ENCODE measurements around the gene CLK3. TPM values are rescaled to one million over a fixed set of nuclear protein-coding genes. Genes with fewer than 3 reads are reported as not detected.

The CLK3 gene
- polyA plus RNA-seq, 12 donors, result 36.9 to 72.4 (median 45.4) TPM; not detected in 1

DNA sequence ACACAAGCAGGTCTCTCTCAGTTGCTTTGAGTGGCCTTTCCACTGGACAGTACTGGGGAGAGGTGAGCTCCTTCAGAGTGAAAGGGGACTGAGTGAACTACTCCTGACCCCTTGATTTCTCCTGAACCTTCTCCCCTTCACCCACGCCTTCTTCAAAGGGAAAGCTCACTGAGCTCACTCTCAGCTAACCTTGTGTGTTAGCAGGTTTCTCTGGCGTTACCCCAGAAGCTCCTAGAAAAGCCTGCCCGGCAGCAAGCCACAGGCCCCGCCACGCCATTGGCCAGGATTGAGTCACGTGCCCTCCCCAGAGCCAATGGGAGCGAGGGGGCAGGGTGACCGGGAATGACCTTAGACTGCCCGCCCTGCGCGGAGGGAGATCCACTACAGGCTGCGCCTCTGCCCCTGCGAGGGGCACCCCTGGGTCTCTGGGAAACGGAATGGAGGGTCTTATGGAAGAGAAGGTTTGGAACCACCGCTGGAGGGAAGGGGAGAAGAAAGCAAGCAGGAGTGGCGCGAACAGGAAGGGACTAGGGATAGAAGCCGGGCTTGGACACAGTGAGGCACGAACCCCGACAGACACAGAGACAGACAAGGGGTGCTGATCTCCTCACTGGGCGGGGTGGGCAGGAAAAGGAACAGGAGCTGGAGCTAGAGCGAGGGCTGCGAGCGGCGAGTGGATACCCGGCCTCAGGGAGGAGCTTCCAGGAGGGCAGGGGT, 17.4 kb upstream of the CLK3 start:
- DNase-seq, result peak; percentile 93

DNA sequence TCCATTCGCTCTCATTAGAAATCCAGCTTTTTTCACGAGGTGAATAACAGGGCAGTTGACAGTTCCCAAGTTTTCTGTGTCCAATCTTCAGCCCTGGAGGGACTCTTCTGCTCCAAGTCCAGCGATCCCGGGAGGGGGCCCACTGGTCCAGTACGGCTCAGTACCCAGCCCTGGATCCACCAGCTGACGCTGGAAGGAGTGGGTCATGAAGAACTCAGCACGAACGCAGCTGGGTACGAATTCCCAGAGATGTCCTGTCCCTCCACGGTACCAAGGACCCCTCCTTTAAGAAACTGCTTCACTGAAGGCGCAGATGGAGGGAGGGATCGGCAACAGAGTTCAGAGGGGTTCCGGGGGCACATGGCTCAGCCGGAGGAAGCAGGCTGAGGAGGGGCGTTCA, 16.5 kb upstream of the CLK3 start:
- no peak for DNase-seq

DNA sequence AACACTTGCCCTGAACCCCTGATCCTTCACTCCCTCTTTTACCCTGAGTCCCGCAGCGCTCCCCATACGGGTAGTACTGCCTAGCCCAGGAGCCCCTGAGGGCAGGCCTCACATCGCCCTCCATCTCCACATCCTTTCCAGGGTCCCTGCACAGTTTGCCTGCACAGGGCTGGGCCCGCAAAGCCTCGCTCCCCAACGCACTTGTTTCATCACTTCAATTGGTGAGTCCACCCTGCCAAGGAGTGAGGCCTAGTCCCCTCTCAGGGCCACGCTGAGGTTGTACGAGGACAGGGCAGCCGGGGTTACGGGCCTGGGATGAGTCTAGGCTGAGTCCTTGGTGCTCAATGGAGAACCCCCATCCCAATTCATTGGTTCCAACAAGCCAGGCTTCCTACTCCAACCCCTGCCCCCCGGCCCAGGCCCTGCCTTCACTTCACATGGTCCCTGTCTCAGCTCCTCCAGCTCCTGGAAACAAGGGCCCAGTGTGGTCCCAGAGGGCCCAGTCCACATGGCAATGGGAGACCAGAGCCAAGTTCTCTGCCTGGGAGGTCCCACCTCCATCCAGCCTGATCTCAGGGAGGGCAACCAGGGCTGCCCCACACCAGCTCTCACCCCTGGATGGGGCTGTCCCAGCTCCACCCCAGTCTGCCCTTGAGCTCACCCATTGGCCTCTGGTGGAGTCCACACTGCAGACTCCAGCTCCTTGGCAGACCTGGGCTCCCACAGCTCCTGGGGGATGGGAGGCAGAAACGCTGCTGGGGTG, 12.4 kb upstream of the CLK3 start:
- no peak for DNase-seq

DNA sequence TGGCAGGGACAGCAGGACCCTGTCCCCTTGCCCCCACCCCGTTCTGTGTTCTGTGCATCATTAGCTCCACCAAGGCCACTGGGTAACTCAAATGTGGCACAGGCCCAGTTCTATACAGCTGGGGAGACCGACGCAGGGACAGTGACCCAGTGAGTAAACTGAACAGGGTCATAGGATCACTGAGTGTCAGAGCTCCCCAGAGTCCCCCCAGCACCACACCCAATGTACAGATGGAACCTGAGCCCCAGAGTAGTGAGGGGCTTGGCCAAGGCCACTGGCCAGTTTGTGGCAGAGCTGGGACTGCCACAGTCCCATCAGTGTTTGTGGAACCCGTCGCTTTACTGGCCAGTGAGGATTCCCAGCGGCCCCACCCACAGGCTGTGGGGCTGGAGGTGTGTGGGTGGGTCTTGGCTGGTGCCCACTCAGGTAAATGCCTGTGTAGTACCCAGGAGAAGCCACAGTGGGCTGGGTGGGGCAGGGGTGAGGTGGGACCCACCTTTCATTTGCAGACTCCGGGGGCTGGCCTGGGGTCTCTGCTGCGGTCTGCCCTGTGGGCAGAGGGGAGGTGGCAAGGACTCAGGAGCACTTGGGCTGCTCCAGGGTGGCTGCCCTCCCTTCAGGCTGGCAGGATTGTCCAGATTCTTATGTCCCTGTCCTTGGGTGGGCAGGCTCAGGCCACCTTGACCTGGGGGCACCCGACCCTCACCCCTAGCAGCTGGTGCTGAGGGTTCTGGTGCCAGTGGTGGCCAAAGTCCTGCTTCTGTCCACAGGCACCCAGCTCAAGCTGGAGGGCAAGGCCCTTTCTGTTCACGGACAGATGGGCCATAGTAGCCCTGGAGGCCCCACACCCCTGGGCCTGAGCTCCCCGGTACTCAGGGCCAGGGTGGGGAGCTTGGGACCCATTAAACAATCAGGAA, 11.6 kb upstream of the CLK3 start:
- no peak for DNase-seq

DNA sequence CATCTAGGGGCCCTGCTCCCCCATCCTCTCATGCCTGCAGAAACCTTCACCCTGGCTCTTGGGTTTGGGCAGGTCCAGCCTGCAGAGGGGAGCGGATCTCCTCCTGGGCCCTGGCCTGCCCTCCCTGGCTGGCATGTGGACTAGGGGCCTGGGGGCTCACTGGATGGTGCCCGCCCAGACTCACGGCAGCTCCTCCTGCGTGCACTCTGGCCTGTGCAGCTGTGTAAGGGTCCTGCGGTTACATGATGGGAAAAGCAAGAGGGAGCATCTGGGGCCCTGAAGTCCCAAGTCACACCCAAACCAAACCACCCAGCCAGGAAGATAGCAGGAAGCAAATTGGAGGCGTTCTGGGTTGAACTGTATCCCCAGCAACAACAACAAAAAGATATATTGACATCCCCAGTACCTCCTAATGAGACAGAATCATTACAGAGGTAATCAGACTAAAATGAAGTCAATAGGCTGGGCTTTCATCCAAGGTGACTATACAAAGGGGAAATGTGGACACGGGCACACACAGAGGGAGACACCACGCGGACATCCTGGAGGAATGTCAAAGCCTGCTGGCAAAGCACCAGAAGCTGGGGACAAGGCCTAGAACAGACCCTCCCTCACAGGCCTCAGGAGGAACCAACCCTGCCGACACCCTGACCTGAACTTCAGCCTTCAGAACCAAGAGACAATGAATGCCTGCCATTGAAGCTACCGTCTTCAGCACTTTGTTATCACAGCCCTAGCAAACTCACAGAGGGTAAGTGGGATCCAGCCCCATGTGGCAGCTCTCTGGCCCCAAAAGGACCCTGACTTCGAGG, 10.4 kb upstream of the CLK3 start:
- DNase-seq, result no peak

DNA sequence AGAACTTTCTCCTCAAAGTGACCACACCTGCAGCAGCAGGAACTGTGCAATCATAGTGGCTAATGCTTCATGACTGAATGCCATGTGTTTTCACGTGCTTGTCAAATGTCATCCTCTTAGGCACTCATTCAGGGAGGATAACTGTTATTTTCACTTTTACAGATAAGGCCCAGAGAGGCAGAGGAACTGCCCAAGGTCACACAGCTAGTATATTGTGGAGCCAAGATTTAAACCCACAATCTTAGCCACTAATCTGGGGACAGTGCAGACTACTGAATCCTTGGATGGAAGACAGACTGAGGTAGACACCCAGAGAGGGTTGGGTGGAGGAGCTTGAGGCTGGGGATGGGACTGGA, 9.9 kb upstream of the CLK3 start:
- DNase-seq, result no peak

DNA sequence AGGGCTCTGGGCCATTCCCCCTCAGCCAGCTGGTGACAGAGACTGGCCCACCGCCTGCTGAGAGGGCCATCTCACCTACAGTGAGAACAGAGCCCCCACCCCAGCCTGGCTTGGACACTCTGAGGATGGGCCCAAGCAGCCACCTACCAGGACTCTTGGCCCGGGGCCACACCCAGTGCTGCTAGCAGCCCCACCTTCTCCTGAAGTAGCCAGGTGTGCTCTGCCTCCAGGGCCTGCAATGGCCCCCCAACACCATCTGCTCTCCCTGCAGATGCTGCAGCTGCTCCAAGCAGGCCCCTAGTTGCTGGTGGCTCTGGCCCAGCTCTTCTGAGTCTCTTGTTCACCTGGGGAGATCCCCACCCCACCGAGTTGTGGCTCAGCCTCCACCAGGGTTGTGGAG, 6.8 kb upstream of the CLK3 start:
- no peak for DNase-seq

DNA sequence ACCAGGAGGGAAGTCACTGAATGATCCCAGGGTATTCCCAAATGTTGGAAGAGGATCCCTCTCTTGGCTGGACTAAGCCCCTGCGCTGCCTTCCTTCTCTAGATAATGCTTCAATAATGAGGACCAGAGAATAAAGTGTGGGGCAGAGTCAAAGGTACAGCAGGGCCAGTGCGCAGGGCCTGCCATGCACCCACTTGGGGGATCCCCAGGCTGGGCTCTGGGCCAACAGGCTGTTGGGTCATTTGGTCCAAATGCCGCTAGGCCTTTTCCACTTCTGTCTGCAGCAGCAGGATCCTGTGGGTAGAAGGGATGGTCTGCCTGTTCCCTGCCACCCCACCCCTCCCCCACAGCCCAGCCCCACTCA, 5.7 kb upstream of the CLK3 start:
- no peak for DNase-seq

DNA sequence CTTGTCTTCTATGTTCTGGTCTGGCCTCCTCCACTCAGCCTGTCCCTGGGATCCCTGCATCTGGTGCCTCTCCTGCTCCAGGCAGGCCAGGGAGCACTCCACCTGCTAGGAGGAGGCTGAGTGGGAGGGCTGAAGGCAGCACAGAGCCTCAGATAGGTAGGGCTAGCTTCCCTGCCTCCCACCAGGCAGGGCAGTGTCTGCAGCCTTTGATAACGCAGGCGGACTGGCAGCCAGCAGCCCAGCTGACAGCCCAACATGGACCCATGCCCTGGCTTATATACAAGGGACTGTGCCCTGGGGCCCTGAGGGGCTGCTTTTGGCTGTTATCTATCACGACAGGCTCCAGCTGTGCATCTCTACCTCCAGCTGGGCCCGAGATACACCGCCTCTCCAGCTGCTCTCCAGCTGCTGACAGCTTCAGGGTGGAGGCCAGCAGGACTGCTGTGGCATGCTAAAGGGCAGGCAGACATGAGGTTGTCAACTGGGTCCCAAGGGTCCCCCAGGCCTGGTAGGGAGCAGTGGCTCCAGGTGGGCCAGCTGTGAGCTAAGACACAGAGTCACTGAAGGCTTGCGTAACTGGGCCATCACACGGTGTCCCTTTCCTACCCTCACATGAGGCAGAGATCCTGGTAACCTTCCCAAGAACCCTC, 5.2 kb upstream of the CLK3 start:
- no peak for DNase-seq

DNA sequence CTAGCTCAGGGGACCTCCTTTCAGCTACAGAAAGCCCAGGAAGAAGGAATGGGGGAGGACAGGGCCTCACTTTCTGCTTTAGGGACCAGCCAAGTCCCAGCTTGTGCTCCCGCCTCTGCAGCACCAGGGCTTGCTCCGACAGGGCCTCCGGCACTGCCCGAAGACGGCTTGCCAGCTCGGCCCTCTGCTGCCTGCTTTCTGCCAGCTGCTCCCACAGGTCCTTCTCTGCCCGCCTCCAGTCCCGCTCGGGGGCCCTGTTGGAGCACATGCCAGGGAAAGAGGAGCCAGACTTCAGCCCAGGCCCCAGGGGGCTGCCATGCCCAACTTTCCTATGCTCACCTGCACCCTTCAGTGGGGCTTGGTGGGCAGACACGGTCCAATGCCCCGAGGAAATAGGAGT, 4.3 kb upstream of the CLK3 start:
- DNase-seq, result no peak

DNA sequence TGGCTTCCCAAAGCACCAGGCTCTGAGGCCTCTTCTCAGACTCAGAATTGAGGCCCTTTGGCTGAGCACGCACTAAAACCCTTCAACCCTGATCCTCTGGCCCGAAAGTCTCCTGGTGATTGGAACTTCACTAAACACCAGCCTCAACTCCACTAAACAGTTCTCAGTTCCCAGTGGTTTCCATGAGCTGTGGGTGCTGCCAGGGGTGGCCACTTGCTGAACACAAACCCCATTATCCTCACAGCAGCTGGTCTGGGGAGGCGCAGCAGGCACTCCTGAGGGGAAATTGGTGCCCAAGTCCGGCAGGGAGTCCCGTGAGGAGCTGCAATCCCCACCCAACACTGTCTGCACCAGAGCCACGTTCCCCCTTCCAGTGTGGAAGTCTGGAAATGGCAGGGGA, 3.8 kb upstream of the CLK3 start:
- no peak for DNase-seq

DNA sequence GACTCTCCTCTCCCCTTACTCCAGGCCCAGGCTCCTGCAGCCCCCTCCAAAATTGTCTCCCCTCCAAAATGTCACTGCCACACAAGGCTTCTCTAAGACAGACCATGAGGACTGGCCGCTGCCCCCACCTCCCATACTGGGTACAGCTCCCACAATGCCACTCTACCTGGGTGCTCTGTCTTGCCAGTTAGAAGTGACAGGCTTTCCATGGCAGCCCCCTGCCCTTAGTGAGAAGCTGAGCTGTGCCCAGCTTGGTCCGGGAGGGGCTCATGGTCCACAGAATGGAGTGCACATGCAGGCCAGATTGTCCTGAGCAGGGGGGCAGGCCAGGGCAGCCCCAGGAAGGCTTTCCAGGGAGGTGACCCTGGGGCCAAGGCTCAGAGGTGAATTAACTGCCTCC, 3.0 kb upstream of the CLK3 start:
- no peak for DNase-seq

DNA sequence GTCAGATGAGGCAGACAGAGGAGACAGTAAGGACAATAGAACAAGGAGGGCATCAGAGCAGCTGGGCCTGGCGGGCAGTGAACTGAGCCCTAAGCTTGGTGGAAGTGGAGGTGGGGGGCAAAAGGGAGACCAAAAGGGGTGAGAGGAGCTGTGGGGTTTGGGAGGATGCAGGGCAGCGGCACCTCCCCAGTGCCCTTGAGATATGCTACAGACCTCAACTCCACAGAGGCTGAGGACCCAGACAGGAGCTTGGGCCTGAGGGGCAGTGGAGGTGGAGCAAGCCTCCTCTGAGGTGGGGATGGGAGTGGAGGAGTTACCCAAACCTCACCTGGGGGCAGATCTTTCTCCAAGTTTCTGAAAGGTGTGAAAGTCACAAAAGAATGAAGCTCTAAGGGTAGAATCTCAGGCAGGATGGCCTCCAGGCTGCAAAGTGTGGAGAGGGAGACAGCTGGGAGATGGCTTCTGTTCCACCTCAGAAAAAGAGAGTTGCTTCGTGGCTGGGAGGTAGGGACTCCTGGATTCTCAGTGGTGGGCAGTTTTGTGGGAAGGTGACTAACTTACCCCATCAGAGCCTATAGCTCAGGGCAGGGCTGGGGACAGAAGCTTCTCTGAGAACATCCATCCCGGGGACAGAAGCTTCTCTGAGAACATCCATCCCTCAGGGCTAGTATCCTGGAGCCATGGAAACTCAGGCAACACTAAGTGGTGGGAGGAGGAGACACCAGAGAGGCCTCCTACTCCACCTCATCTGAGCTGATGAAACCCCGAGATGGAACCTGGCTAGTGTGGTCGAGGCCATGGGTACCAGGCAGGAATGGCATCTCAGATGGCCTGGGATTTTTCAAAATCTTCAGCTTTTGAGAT, 2.3 kb upstream of the CLK3 start:
- DNase-seq, result no peak

DNA sequence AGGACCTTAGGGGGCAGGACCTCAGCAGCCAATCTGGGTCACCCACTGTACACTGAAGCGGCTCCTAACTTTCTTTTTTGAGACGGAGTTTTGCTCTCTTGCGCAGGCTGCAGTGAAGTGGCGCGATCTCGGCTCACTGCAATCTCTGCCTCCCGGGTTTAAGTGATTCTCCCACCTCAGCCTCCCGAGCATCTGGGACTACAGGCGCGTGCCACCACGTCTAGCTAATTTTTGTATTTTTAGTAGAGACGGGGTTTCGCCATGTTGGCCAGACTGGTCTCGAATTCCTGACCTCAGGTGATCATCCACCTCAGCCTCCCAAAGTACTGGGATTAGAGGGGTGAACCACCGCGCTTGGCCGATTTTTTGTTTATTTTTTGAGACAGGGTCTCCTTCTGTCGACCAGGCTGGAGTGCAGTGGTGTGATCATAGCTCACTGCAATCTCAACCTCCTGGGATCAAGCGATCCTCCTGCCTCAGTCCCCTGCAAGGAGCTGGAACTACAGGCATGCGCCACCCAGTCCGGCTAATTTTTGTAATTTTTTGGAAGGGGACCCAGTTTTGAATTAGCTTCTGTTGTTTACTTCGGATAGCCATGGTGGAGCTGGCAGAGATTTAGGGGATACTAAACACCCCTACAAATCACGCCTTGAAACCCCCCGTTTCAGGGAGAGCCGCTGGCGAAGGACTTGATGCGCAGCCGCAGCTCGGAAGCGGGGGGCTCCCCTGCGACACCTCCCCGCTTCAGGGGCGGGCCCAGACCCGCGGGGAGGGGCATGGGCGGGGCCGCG, 1.5 kb upstream of the CLK3 start:
- no peak for DNase-seq

DNA sequence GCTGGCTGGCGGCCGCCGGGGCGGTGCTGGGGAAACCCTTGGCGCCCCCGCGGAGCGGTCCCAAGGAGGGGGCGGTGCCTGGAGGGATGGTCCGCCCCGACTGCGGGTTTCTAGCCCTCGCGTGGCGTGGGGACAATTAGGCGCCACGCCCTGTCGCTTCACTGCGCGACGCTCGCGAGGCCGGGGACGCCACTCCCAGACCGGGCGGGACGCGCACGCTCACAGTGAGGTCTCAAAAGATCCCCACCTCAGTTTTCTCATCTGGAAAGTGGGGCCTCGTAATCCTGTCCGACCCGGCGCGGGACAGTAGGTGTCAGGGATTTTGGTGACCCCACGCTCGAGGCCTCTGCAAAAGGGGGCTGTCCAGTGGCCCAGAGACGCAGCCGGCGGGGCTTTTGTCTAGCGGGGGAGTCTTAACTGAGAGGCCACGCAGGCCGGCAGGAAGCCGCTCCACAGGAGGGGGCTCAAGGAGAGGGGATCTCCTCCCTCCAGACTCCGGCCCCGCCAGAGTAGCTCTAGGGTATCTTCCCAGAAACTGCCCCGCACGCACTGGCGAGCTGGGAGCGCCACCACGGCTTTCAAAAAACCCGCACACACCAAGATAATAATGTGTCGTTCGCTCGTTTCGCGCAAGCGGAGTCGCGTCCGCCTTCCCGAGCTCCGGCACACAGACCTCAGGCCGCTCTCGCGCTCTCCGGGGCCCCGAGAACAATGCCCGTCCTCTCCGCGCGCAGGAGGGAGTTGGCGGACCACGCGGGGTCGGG, 710 bp upstream of the CLK3 start:
- DNase-seq, result peak; percentile 87

DNA sequence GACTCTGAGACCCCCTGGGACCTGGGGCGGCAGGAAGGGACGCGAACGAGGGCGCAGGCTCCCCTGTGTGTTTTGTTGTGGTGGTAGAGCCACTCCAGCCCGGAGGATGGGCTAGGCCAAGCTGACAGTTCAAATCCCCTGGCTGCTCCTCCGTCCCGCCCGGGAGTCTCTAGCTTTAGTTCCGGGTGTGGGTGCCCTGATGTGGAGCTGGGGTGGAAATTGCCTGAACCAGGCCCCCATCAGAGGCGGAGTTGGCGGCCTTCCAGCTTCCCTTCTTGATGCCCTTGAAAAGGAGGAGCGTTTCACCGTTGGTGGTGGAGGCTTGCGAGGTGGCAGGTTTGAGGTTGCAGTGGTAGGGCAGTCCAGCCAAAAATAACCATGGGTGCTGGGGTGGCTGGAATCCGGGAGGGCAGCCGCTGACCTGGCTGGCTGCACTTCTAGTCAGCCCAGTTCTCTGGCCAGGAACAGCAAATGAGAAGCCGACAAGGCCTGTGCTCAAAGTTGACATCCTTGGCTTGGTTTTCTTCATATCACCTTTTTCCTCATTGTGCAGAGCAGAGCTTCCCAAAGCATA, 817 bp downstream of the CLK3 start:
- peak; percentile 43 for DNase-seq

DNA sequence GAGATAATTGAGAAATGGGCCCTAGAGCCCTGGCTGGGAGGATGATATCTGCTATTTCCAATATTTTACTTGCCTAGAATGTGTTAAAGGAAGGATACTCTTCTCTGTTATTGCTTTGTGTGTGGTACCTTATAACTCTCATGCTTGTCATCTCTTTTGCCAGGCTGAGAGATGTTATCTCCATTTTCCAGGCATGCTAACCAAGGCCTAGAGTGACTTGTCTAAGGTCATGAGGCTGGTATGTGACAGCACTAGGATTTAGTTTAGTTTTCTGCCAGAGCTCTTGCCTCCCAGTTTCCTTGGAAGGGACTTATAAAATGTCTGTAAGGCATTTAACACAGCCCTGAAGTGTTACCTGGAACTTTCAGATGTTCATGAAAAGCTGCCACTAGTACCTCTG, 1.4 kb downstream of the CLK3 start:
- no peak for DNase-seq

All from muscle of arm (tissue), 12 donors.